Measurements from ENCODE around the gene PHC2.

Gene PHC2

DNA sequence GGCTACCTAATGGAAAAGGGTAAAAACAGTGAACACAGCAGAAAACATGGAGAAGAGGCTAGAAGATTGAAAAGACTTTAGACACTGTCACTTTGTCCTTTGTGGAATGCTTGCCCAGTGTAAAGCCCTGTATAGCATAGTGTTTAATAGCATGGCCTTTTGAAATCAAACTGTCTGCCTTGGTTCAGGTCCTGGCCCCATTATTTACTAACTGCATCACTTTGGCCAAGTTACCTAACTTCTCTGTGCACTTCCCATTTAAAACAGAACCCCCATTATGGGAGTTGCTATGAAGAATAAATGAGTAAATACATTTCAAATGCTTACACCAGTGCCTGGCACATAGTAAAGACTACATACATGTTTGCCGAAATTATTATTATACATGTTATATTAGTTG is 12.1 kb downstream of the PHC2 start:
- Mint-ChIP-seq H3K4me1 (ENCODE audit: low read depth) (no peaks in the 10 kb centered on the region), H3K9me3 (peaks cover 18% of the 10 kb centered on the region), H3K4me3 (no peak overlapping the region), H3K27me3 (peaks cover 30% of the 10 kb centered on the region), H3K36me3 (ENCODE audit: low read depth) (peaks cover 4% of the 10 kb centered on the region), H3K27ac (no peak overlapping the region)
- no peak for DNase-seq

DNA sequence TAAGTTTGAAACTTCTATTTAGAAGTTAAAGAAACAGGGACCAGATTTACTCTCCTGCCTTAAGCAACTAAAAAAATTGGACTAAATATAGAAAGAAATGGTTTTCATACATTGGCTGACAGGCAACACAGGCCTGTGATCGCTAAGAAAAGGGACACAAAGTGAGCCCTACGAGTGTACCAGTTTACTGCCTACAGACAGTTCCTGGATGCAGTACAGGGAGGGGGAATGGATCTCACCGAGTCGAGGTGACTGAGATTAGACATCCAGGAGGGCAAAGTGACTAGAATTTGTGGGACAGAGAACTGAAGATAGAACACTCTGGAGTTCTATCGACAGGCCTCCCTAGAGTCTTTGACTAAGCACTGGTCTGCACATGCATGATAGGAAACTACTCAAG is 16.0 kb downstream of the PHC2 start:
- H3K9me3 Mint-ChIP-seq: peaks cover 18% of the 10 kb centered on the region
- no peak overlapping the region for H3K4me3 Mint-ChIP-seq
- no peaks in the 10 kb centered on the region for H3K4me1 Mint-ChIP-seq (ENCODE audit: low read depth)
- H3K36me3 Mint-ChIP-seq (ENCODE audit: low read depth): peaks cover 4% of the 10 kb centered on the region
- no peak for DNase-seq
- no peak overlapping the region for H3K27ac Mint-ChIP-seq
- peaks cover 40% of the 10 kb centered on the region for H3K27me3 Mint-ChIP-seq

DNA sequence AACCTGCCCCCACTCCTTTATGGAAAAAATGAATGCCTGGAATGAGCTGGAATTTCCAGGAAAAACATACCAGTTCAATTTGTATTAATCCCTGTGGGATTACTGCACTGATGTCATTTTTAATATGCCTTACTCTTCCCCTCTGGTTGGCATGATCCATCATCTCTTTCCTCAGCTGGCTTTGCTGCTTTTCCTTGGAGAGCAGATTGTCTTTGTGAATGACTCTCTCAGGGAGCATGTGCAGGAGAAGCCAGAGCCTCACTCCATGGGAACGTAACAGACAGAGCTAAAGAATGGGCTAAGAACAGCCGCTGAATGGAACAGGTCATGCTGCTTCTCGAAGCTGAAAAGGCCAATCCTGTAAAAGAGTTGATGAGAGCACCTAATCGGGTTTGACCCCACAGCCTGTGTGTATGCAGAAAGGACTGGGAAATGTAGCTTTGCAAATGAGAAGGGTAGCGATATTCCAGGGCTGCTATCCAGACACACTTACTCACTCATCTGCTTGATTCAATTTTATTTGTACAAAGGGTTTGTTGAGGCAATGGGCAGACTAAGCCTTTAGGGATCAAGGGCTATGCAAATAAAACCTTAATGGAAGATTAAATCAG is 20.7 kb downstream of the PHC2 start:
- Mint-ChIP-seq H3K27ac (no peak overlapping the region), H3K27me3 (peaks cover 47% of the 10 kb centered on the region), H3K4me1 (ENCODE audit: low read depth) (no peaks in the 10 kb centered on the region), H3K4me3 (no peak overlapping the region), H3K9me3 (peaks cover 4% of the 10 kb centered on the region), H3K36me3 (ENCODE audit: low read depth) (no peaks in the 10 kb centered on the region)
- no peak for DNase-seq

GRCh38 chr1:33408093-33408436 is 22.8 kb downstream of the PHC2 start:
- no peaks in the 10 kb centered on the region for H3K36me3 Mint-ChIP-seq (ENCODE audit: low read depth)
- no peaks in the 10 kb centered on the region for H3K9me3 Mint-ChIP-seq
- H3K4me3 Mint-ChIP-seq: no peak overlapping the region
- no peaks in the 10 kb centered on the region for H3K4me1 Mint-ChIP-seq (ENCODE audit: low read depth)
- DNase-seq: no peak
- H3K27ac Mint-ChIP-seq: no peak overlapping the region
- peaks cover 31% of the 10 kb centered on the region for H3K27me3 Mint-ChIP-seq

- no peaks in the 10 kb centered on the region for H3K36me3 Mint-ChIP-seq (ENCODE audit: low read depth)
- no peaks in the 10 kb centered on the region for H3K4me1 Mint-ChIP-seq (ENCODE audit: low read depth)
- DNase-seq: no peak
- no peak overlapping the region for H3K27ac Mint-ChIP-seq
- H3K9me3 Mint-ChIP-seq: no peaks in the 10 kb centered on the region
- H3K4me3 Mint-ChIP-seq: no peak overlapping the region
- peaks cover 29% of the 10 kb centered on the region for H3K27me3 Mint-ChIP-seq
Observed at GRCh38 chr1:33407352-33408092, 23.4 kb downstream of the PHC2 start.

DNA sequence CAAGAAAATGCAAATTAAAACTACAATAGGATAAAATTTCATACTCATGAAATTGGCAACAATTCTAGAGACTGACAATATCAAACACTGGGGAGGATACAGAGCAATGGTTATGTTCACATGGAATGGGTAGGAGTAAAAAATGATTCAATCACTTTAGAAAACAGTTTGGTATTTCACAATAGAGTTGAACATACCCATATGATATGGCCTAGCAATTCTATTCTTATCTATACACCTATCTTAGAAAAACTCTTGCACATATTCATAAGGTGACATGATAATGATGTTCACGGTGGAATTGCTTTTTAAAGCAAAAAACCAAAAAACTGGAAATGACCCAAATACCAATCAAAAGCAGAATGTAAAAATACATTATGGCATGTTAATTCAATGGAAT is 28.7 kb downstream of the PHC2 start:
- H3K9me3 Mint-ChIP-seq: no peaks in the 10 kb centered on the region
- DNase-seq: no peak
- no peaks in the 10 kb centered on the region for H3K4me1 Mint-ChIP-seq (ENCODE audit: low read depth)
- no peaks in the 10 kb centered on the region for H3K36me3 Mint-ChIP-seq (ENCODE audit: low read depth)
- no peak overlapping the region for H3K4me3 Mint-ChIP-seq
- no peak overlapping the region for H3K27ac Mint-ChIP-seq
- peaks cover 4% of the 10 kb centered on the region for H3K27me3 Mint-ChIP-seq

GRCh38 chr1:33401471-33401870 is 29.4 kb downstream of the PHC2 start:
- peaks cover 4% of the 10 kb centered on the region for H3K27me3 Mint-ChIP-seq
- no peak overlapping the region for H3K4me3 Mint-ChIP-seq
- H3K27ac Mint-ChIP-seq: no peak overlapping the region
- no peaks in the 10 kb centered on the region for H3K36me3 Mint-ChIP-seq (ENCODE audit: low read depth)
- H3K4me1 Mint-ChIP-seq (ENCODE audit: low read depth): peaks cover 6% of the 10 kb centered on the region
- no peaks in the 10 kb centered on the region for H3K9me3 Mint-ChIP-seq
- DNase-seq: no peak

- Mint-ChIP-seq H3K27me3 (peaks cover 2% of the 10 kb centered on the region), H3K27ac (no peak overlapping the region), H3K4me1 (ENCODE audit: low read depth) (peaks cover 7% of the 10 kb centered on the region), H3K36me3 (ENCODE audit: low read depth) (no peaks in the 10 kb centered on the region), H3K9me3 (no peaks in the 10 kb centered on the region), H3K4me3 (no peak overlapping the region)
- DNase-seq: no peak
Observed at GRCh38 chr1:33400153-33400911, 30.6 kb downstream of the PHC2 start.

- Mint-ChIP-seq H3K27me3 (peaks cover 3% of the 10 kb centered on the region), H3K4me3 (no peak overlapping the region), H3K9me3 (no peaks in the 10 kb centered on the region), H3K27ac (no peak overlapping the region), H3K36me3 (ENCODE audit: low read depth) (no peaks in the 10 kb centered on the region), H3K4me1 (ENCODE audit: low read depth) (peaks cover 7% of the 10 kb centered on the region)
- DNase-seq: no peak
Observed at GRCh38 chr1:33399375-33399774, 31.5 kb downstream of the PHC2 start.

GRCh38 chr1:33397994-33398393 is 32.9 kb downstream of the PHC2 start:
- Mint-ChIP-seq H3K36me3 (ENCODE audit: low read depth) (no peaks in the 10 kb centered on the region), H3K27ac (no peak overlapping the region), H3K4me3 (no peak overlapping the region), H3K4me1 (ENCODE audit: low read depth) (peaks cover 7% of the 10 kb centered on the region), H3K9me3 (no peaks in the 10 kb centered on the region), H3K27me3 (peaks cover 12% of the 10 kb centered on the region)
- DNase-seq: no peak

DNA sequence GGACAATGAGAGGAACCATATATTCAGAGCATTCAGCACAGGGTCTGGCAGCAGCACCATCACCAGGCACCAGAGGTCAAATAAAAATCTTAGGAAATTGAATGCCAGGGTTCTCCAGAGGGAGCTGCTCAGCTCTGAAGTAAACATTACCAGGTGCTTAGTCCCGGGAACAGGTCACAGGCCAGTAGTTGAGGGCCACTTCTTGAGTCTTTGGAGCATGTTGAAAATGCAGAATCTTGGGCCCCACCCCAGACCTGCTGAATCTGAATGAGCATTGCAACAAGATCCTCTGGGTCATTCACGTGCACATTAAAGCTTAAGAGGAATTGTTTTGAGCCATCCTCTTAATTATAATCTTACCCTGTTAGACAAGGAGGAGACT is 33.8 kb downstream of the PHC2 start:
- no peaks in the 10 kb centered on the region for H3K9me3 Mint-ChIP-seq
- H3K4me3 Mint-ChIP-seq: no peak overlapping the region
- H3K4me1 Mint-ChIP-seq (ENCODE audit: low read depth): peaks cover 7% of the 10 kb centered on the region
- H3K27ac Mint-ChIP-seq: no peak overlapping the region
- peaks cover 19% of the 10 kb centered on the region for H3K27me3 Mint-ChIP-seq
- no peak for DNase-seq
- no peaks in the 10 kb centered on the region for H3K36me3 Mint-ChIP-seq (ENCODE audit: low read depth)

DNA sequence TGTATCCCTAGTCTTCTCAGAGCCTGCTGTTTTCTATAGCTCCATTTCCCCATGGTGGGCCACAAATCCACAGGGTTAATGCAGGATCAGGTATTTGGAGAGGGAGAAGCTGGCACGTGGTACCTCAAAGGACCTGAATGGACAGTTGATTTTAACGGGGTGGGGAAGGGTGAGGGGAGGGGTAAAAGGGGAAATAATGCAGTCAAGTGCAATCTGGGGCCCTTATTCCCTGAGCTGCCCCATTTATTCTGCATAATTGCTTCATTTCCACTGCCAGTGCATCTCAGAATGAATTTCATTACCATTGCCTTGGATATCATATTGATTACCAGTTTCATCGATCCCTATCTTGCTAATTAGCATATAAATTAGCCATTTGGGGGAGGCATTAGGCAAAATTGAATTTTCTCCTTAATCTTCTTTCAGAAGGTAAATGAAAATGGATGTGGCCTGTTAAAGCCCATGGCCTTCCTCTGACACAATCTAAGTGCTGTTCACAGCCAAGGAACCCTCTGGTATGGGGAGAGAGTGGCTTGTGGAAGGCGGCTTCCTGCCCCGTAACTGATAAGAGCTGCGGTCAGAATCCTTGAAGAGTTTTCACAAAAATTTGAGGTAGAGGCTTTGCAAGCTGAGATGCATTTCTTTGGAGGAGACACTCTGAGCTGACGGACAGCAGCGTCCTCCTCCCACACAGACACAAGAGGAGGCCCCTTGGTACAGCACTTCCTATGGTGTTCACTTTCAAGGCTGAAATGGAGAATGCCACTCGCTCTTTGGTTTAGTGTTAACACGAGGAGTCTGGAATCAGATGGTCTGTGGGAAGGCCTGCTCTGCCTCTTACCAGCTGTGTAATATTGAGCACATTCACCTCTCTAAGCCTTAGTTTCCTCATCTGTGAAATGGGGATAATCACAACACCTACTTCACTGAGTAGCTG is 34.4 kb downstream of the PHC2 start:
- H3K27ac Mint-ChIP-seq: no peak overlapping the region
- peaks cover 24% of the 10 kb centered on the region for H3K27me3 Mint-ChIP-seq
- H3K4me1 Mint-ChIP-seq (ENCODE audit: low read depth): peaks cover 7% of the 10 kb centered on the region
- no peak for DNase-seq
- H3K9me3 Mint-ChIP-seq: no peaks in the 10 kb centered on the region
- no peak overlapping the region for H3K4me3 Mint-ChIP-seq
- no peaks in the 10 kb centered on the region for H3K36me3 Mint-ChIP-seq (ENCODE audit: low read depth)

GRCh38 chr1:33394770-33395169 is 36.1 kb downstream of the PHC2 start:
- Mint-ChIP-seq H3K36me3 (ENCODE audit: low read depth) (no peaks in the 10 kb centered on the region), H3K27me3 (peaks cover 24% of the 10 kb centered on the region), H3K4me1 (ENCODE audit: low read depth) (peaks cover 7% of the 10 kb centered on the region), H3K4me3 (no peak overlapping the region), H3K27ac (no peak overlapping the region), H3K9me3 (no peaks in the 10 kb centered on the region)
- DNase-seq: no peak

DNA sequence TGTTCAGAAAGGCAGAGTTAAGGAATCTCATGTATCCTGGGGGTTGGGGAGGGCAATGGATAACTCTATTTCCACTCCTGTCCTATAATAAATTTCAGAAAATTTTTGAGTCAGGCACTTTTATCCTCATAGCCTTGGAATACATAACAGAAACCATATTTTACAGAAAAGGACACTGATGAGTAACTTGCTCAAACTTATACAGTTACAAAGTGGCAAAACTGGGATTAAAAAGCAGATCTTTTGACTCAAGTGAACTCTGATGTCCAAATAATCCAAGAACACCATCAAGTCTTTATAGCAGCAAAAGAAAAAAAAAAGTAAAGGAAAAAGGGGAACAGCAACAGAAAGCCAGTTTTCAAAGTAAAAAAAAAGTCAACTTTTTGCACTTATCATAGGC is 36.9 kb downstream of the PHC2 start:
- Mint-ChIP-seq H3K4me1 (ENCODE audit: low read depth) (peaks cover 7% of the 10 kb centered on the region), H3K4me3 (no peak overlapping the region), H3K9me3 (no peaks in the 10 kb centered on the region), H3K27me3 (peaks cover 24% of the 10 kb centered on the region), H3K27ac (no peak overlapping the region), H3K36me3 (ENCODE audit: low read depth) (no peaks in the 10 kb centered on the region)
- no peak for DNase-seq

All from activated T-cell treated with anti-CD3 and anti-CD28 coated beads, Interleukin-2, amount 50 U/mL, for 24 hours (primary cell).